Measurements from ENCODE around the gene ACSM6. TPM values are rescaled to one million over a fixed set of nuclear protein-coding genes. Genes with fewer than 3 reads are reported as not detected.

ACSM6 gene
- polyA plus RNA-seq, 1 of the 3 experiments (the other 2 are of a cell fraction) = not detected

GRCh38 chr10:95208702-95209391 lies 14.8 kb downstream of the ACSM6 start:
- H2AFZ ChIP-seq (ENCODE audit: low read depth) = peak overlapping the region; percentile 51; the same call in 1 of the 2 replicates
- POLR2A ChIA-PET = interaction anchor here (0.6 kb wide), 1 partner anchor 38 kb away, joined by 5 read pairs; no protein-coding TSS in a partner anchor
- no peaks in the 10 kb centered on the region for H3F3A ChIP-seq (replicated peaks; ENCODE audit: insufficient read depth)
- no peaks in the 10 kb centered on the region for H4K20me1 ChIP-seq (ENCODE audit: insufficient read depth)
- H3K4me2 ChIP-seq = no peak overlapping the region
- H3K27ac ChIP-seq (ENCODE audit: low read depth in 2 of 2, low read length in 1 of 2) = no peak overlapping the region
- H3K4me3 ChIP-seq (ENCODE audit: low read depth in 2 of 2, low read length in 1 of 2) = no peak overlapping the region
- no peaks in the 10 kb centered on the region for H3K36me3 ChIP-seq (replicated peaks in 1 of 2; ENCODE audit: control insufficient read depth in 1 of 2, insufficient read depth in 2 of 2, low read length in 1 of 2)
- H3K9me3 ChIP-seq = no peaks in the 10 kb centered on the region
- 57% methylated on average over 8 of the region's 8 CpGs for WGBS (ENCODE audit: low lambda C conversion rate)
- TF ChIP-seq, protein P1, sequence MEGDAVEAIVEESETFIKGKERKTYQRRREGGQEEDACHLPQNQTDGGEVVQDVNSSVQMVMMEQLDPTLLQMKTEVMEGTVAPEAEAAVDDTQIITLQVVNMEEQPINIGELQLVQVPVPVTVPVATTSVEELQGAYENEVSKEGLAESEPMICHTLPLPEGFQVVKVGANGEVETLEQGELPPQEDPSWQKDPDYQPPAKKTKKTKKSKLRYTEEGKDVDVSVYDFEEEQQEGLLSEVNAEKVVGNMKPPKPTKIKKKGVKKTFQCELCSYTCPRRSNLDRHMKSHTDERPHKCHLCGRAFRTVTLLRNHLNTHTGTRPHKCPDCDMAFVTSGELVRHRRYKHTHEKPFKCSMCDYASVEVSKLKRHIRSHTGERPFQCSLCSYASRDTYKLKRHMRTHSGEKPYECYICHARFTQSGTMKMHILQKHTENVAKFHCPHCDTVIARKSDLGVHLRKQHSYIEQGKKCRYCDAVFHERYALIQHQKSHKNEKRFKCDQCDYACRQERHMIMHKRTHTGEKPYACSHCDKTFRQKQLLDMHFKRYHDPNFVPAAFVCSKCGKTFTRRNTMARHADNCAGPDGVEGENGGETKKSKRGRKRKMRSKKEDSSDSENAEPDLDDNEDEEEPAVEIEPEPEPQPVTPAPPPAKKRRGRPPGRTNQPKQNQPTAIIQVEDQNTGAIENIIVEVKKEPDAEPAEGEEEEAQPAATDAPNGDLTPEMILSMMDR (IDR thresholded peaks at IDR 0.05) = peak; percentile 69
- no peak for TF ChIP-seq YY1 (IDR thresholded peaks at IDR 0.05; ENCODE audit: low read depth)
- no peak overlapping the region for H3K9ac ChIP-seq
- no peaks in the 10 kb centered on the region for H3K27me3 ChIP-seq (ENCODE audit: insufficient read depth)
- no peaks in the 10 kb centered on the region for H3K79me2 ChIP-seq (ENCODE audit: insufficient read depth)
- CTCF ChIA-PET = interaction anchor here (0.7 to 1.1 kb wide), 3 partner anchors 25 to 154 kb away, joined by 3 to 5 read pairs (median 3); no protein-coding TSS in a partner anchor
- H3K9me2 ChIP-seq = no peaks in the 10 kb centered on the region
- H3K4me1 ChIP-seq (ENCODE audit: control insufficient read depth in 1 of 2, insufficient read depth in 2 of 2, low read depth in 1 of 2, low read length in 1 of 2) = no peaks in the 10 kb centered on the region; a peak in 1 of 4 replicates
- DNase-seq = peak; percentile 37

GRCh38 chr10:95209509-95210127 lies 15.6 kb downstream of the ACSM6 start:
- 89% methylated on average over 6 of the region's 6 CpGs for WGBS (ENCODE audit: low lambda C conversion rate)
- DNase-seq = no peak
- H4K20me1 ChIP-seq (ENCODE audit: insufficient read depth) = no peaks in the 10 kb centered on the region
- TF ChIP-seq RAD21 (IDR thresholded peaks at IDR 0.05; ENCODE audit: low read length) = no peak
- TF ChIP-seq RCOR1 (IDR thresholded peaks at IDR 0.05; ENCODE audit: low read length) = no peak
- no peak for TF ChIP-seq SMC3 (IDR thresholded peaks at IDR 0.05; ENCODE audit: low read depth, low read length)
- no peak for TF ChIP-seq MXI1 (IDR thresholded peaks at IDR 0.05; ENCODE audit: low read depth, low read length)
- TF ChIP-seq TAF1 (IDR thresholded peaks at IDR 0.05; ENCODE audit: borderline replicate concordance, low read depth, low read length) = no peak
- TF ChIP-seq, protein P2, sequence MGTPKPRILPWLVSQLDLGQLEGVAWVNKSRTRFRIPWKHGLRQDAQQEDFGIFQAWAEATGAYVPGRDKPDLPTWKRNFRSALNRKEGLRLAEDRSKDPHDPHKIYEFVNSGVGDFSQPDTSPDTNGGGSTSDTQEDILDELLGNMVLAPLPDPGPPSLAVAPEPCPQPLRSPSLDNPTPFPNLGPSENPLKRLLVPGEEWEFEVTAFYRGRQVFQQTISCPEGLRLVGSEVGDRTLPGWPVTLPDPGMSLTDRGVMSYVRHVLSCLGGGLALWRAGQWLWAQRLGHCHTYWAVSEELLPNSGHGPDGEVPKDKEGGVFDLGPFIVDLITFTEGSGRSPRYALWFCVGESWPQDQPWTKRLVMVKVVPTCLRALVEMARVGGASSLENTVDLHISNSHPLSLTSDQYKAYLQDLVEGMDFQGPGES (IDR thresholded peaks at IDR 0.05; ENCODE audit: low read depth, low read length) = no peak
- TF ChIP-seq PBX3 (IDR thresholded peaks at IDR 0.05) = no peak
- no peak for TF ChIP-seq NFIC (IDR thresholded peaks at IDR 0.05; ENCODE audit: borderline replicate concordance)
- TF ChIP-seq, protein P1 (IDR thresholded peaks at IDR 0.05) = no peak
- no peak for TF ChIP-seq EZH2phosphoT487 (IDR thresholded peaks at IDR 0.05; ENCODE audit: borderline replicate concordance, low read depth)
- H3K9me2 ChIP-seq = no peaks in the 10 kb centered on the region
- H3K9ac ChIP-seq = no peak overlapping the region
- no peak overlapping the region for H2AFZ ChIP-seq (ENCODE audit: low read depth)
- H3K4me2 ChIP-seq = no peak overlapping the region
- H3K4me3 ChIP-seq (ENCODE audit: low read depth in 2 of 2, low read length in 1 of 2) = no peak overlapping the region
- no peaks in the 10 kb centered on the region for H3K9me3 ChIP-seq
- CTCF ChIA-PET = interaction anchor here (0.6 to 1.1 kb wide), 5 partner anchors 10 to 153 kb away, joined by 3 to 5 read pairs (median 3); no protein-coding TSS in a partner anchor
- H3K27ac ChIP-seq (ENCODE audit: low read depth in 2 of 2, low read length in 1 of 2) = no peak overlapping the region
- H3F3A ChIP-seq (replicated peaks; ENCODE audit: insufficient read depth) = no peaks in the 10 kb centered on the region
- no peaks in the 10 kb centered on the region for H3K36me3 ChIP-seq (replicated peaks in 1 of 2; ENCODE audit: control insufficient read depth in 1 of 2, insufficient read depth in 2 of 2, low read length in 1 of 2)
- no peaks in the 10 kb centered on the region for H3K79me2 ChIP-seq (ENCODE audit: insufficient read depth)
- H3K27me3 ChIP-seq (ENCODE audit: insufficient read depth) = no peaks in the 10 kb centered on the region
- POLR2A ChIA-PET = no interaction called here
- H3K4me1 ChIP-seq (ENCODE audit: control insufficient read depth in 1 of 2, insufficient read depth in 2 of 2, low read depth in 1 of 2, low read length in 1 of 2) = peaks cover 0 to under 1% of the 10 kb centered on the region in 2 experiments; a peak in 1 of 4 replicates
